IMR-90 (cell line): ENCODE results near the gene CFHR2. TPM values are rescaled to one million over a fixed set of nuclear protein-coding genes. Genes with fewer than 3 reads are reported as not detected.

Source experiments
- ATAC-seq: fragments of 200-7000 bp; cut with Tn5 transposase; 2 replicates; pipeline ENCODE4 v1.9.1; 2020; ENCODE audit warnings: low read depth, mild to moderate bottlenecking, moderate library complexity
- BruUV-seq: library from RNA; stranded (reverse); fragments of 400-500 nt; replicated peaks from 2 replicates; lab custom pipeline; 2021; lab: Mats Ljungman, UMichigan
- CTCF ChIA-PET: fragments of 300-600 bp; formaldehyde crosslinking; extraction: SDS; loops from one replicate; lab custom pipeline; 2021; ENCODE audit warnings: antibody characterized with exemption; lab: Yijun Ruan, JAX
- POLR2A ChIA-PET: fragments of 300-600 bp; sonication (Branson Sonifier 250); formaldehyde crosslinking; loops from one replicate; lab custom pipeline; 2022; ENCODE audit warnings: antibody characterized with exemption; ENCODE audit not compliant: unreplicated experiment; lab: Charles Lee
- DNase-seq: peaks from one replicate; pipeline ENCODE4 v3.0.0; 2013
- H2AFZ ChIP-seq: replicated peaks from 2 replicates; pipeline ENCODE3; 2013; ENCODE audit warnings: low read length, mild to moderate bottlenecking; ENCODE audit not compliant: poor library complexity
- H2AK5ac ChIP-seq: 2 replicates; pipeline ENCODE4 v1.6.1; 2013; ENCODE audit warnings: low read depth, low read length, inconsistent platforms
- H2AK9ac ChIP-seq: replicated peaks from 2 replicates; pipeline ENCODE3; 2013; ENCODE audit warnings: mild to moderate bottlenecking, low read depth, low read length, moderate library complexity; ENCODE audit not compliant: poor library complexity
- H2BK120ac ChIP-seq: 2 replicates; pipeline ENCODE4 v1.6.1; 2013; ENCODE audit warnings: low read depth, low read length, inconsistent platforms
- H2BK15ac ChIP-seq: 3 replicates; pipeline ENCODE4 v1.6.1; 2013; ENCODE audit warnings: low read depth, low read length, inconsistent platforms
- H2BK20ac ChIP-seq: 2 replicates; pipeline ENCODE4 v1.6.1; 2013; ENCODE audit warnings: low read depth, mild to moderate bottlenecking, inconsistent platforms, low read length, moderate library complexity
- H2BK5ac ChIP-seq: 2 replicates; pipeline ENCODE4 v1.6.1; 2013; ENCODE audit warnings: mild to moderate bottlenecking, low read depth, low read length, inconsistent platforms; ENCODE audit not compliant: poor library complexity, severe bottlenecking
- H3K14ac ChIP-seq: replicated peaks from 2 replicates; pipeline ENCODE4 v1.6.1; 2013; ENCODE audit warnings: low read depth, low read length, inconsistent platforms
- H3K18ac ChIP-seq: 2 replicates; pipeline ENCODE4 v1.6.1; 2013; ENCODE audit warnings: low read depth, low read length, control low read depth
- H3K23ac ChIP-seq: 2 replicates; pipeline ENCODE4 v1.6.1; 2013; ENCODE audit warnings: low read depth, low read length, inconsistent platforms
- H3K27ac ChIP-seq: 2 replicates; pipeline ENCODE4 v1.5.1; 2013; ENCODE audit warnings: mild to moderate bottlenecking, control low read depth, low read length; ENCODE audit not compliant: insufficient read depth
- H3K27me3 ChIP-seq: 2 replicates; pipeline ENCODE4 v1.6.1; 2013; ENCODE audit warnings: low read length; ENCODE audit not compliant: control insufficient read depth, insufficient read depth
- H3K36me3 ChIP-seq: 2 replicates; pipeline ENCODE4 v1.6.1; 2013; ENCODE audit warnings: low read length, mixed read lengths; ENCODE audit not compliant: control insufficient read depth, insufficient read depth
- H3K4ac ChIP-seq: 2 replicates; pipeline ENCODE4 v1.6.1; 2013; ENCODE audit warnings: low read depth, low read length, inconsistent platforms
- H3K4me1 ChIP-seq: 2 replicates; pipeline ENCODE4 v1.6.1; 2013; ENCODE audit warnings: low read length, mixed read lengths; ENCODE audit not compliant: control insufficient read depth, insufficient read depth
- H3K4me2 ChIP-seq: 2 replicates; pipeline ENCODE4 v1.6.1; 2013; ENCODE audit warnings: low read depth, mild to moderate bottlenecking, control low read depth, low read length, moderate library complexity
- H3K4me3 ChIP-seq: 2 replicates; pipeline ENCODE4 v1.5.1; 2013; ENCODE audit warnings: low read depth, mild to moderate bottlenecking, control low read depth, low read length, moderate library complexity; ENCODE audit not compliant: insufficient read depth
- H3K56ac ChIP-seq: 2 replicates; pipeline ENCODE4 v1.6.1; 2013; ENCODE audit warnings: low read length, inconsistent platforms; ENCODE audit not compliant: insufficient read depth; ENCODE audit errors: extremely low read depth
- H3K79me1 ChIP-seq, 2 experiments: 2 replicates each; pipeline ENCODE4 v1.6.1; 2013; ENCODE audit warnings: low read length in 2 of 2, inconsistent platforms in 1 of 2, low read depth in 1 of 2
- H3K9ac ChIP-seq: 2 replicates; pipeline ENCODE4 v1.6.1; 2013; ENCODE audit warnings: low read depth, low read length, control low read depth
- H3K9me1 ChIP-seq: 2 replicates; pipeline ENCODE4 v1.6.1; 2013; ENCODE audit warnings: low read length, inconsistent platforms; ENCODE audit not compliant: insufficient read depth
- H3K9me3 ChIP-seq: 2 replicates; pipeline ENCODE4 v1.6.1; 2013; ENCODE audit warnings: low read length; ENCODE audit not compliant: control insufficient read depth, insufficient read depth
- H4K20me1 ChIP-seq: 2 replicates; pipeline ENCODE4 v1.6.1; 2013; ENCODE audit warnings: low read length, inconsistent platforms; ENCODE audit not compliant: insufficient read depth
- H4K5ac ChIP-seq: 2 replicates; pipeline ENCODE4 v1.6.1; 2013; ENCODE audit warnings: mild to moderate bottlenecking, low read depth, low read length, control low read depth
- H4K8ac ChIP-seq, 2 experiments: 2 replicates each; pipeline ENCODE4 v1.6.1; 2013; ENCODE audit warnings: low read depth in 2 of 2, low read length in 2 of 2, control low read depth in 1 of 2, inconsistent platforms in 1 of 2
- H4K91ac ChIP-seq: 2 replicates; pipeline ENCODE4 v1.6.1; 2013; ENCODE audit warnings: low read depth, low read length, inconsistent platforms; ENCODE audit not compliant: insufficient read depth
- FOS ChIP-seq: fragments of 150-350 bp; IDR thresholded peaks from 2 replicates; pipeline ENCODE4 v1.6.1; 2016; ENCODE audit warnings: low read depth, low read length
- MAFK ChIP-seq: IDR thresholded peaks from 2 replicates; pipeline ENCODE4 v1.6.1; 2012; ENCODE audit warnings: low read depth, low read length, improper control_type of control experiment
- WGBS, 2 experiments: methylation state at CpG; one replicate each; pipeline versions ENCODE4 v1.1.5 to v1.1.7; 2013; ENCODE audit warnings: missing lambda C conversion rate in 2 of 2; ENCODE audit not compliant: insufficient read length in 1 of 2; ENCODE audit errors: extremely low coverage in 2 of 2; 5-methylcytosine and 5-hydroxymethylcytosine counted together
- dilution Hi-C: fragments of 300-500 bp; cut with HindIII; formaldehyde crosslinking; loops from one replicate; pipeline ENCODE4 v1.14.3; 2018; ENCODE audit warnings: low sequenced_read_pairs; ENCODE audit not compliant: unreplicated experiment
- in situ Hi-C: fragments of 300-500 bp; cut with MboI; formaldehyde crosslinking; loops from 3 replicates; pipeline ENCODE4 v1.14.3; 2019; ENCODE audit warnings: low sequenced_read_pairs, inconsistent platforms, mixed read lengths
- intact Hi-C: fragments of 100-400 bp; cut with micrococcal nuclease; formaldehyde crosslinking; loops from 2 replicates; pipeline ENCODE4 v1.10.0; 2022
- polyA plus RNA-seq, 3 experiments: library from polyadenylated mRNA; depleted of rRNA; stranded (reverse); fragments of >200 nt; gene quantifications; 2 replicates each; pipeline ENCODE4 v1.2.3, GENCODE V29; 2012; ENCODE audit warnings: low replicate concordance in 1 of 3
- total RNA-seq: library from RNA; depleted of rRNA; stranded (reverse); fragments of >200 nt; gene quantifications from 2 replicates; pipeline ENCODE4 v1.2.3, GENCODE V29; 2012

CFHR2 gene
- total and polyA plus RNA-seq, 2 of the 4 experiments (the other 2 are of a cell fraction), result not detected

DNA sequence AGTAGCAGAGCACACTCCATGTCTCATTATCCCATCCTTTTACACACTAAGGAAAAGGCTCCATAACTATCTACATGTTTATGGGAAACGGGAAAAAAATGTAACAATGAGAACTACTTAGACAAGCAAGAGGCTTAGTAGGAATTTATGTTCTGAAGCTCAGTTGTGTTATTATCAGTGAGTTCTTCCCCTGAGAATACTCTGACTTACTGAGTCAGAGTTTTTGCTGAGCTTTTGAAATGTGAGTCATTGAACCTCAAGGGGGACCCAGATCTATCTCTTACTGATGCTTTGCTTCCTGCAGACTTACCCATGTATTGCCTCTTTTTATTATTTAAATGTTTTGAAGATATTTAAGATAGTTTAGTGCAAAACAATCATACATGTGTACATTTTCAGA, 53.9 kb downstream of the CFHR2 start:
- no peak overlapping the region for H3K27ac ChIP-seq
- in situ Hi-C loops (no loop called here), dilution Hi-C loops (no loop called here), intact Hi-C loops (loop anchor here (2.0 kb wide), 1 partner anchor 23 kb away; no protein-coding TSS in a partner anchor)
- no peak for TF ChIP-seq FOS
- TF ChIP-seq MAFK, result 0 out of 2 replicates have a peak, but pooled peaks have one; percentile 20
- H3K4me3 ChIP-seq, result no peak overlapping the region
- no peaks in the 10 kb centered on the region for H3K9me1 ChIP-seq
- ChIA-PET POLR2A (no interaction called here), CTCF (no interaction called here)
- no peak overlapping the region for H2AFZ ChIP-seq
- no peaks in the 10 kb centered on the region for H4K20me1 ChIP-seq
- no peak overlapping the region for H4K91ac ChIP-seq
- DNase-seq, result peak; percentile 56
- H3K18ac ChIP-seq, result no peak overlapping the region
- H3K4ac ChIP-seq, result no peak overlapping the region
- WGBS, 2 experiments, result no CpG with 5 or more reads among the region's 1 CpG
- no peak overlapping the region for H3K23ac ChIP-seq
- no peak overlapping the region for H2BK20ac ChIP-seq
- peak; percentile 89 for ATAC-seq
- H4K5ac ChIP-seq, result no peak overlapping the region
- no peaks in the 10 kb centered on the region for H3K4me1 ChIP-seq
- BruUV-seq, result no TSS peak
- no peak overlapping the region for H4K8ac ChIP-seq
- no peaks in the 10 kb centered on the region for H3K9me3 ChIP-seq
- no peak overlapping the region for H3K4me2 ChIP-seq
- no peak overlapping the region for H3K14ac ChIP-seq
- no peaks in the 10 kb centered on the region for H3K27me3 ChIP-seq
- no peaks in the 10 kb centered on the region for H3K36me3 ChIP-seq
- H3K79me1 ChIP-seq, result no peaks in the 10 kb centered on the region
- no peak overlapping the region for H2AK5ac ChIP-seq
- H2AK9ac ChIP-seq, result no peak overlapping the region
- H2BK15ac ChIP-seq, result no peak overlapping the region
- no peak overlapping the region for H2BK120ac ChIP-seq
- H2BK5ac ChIP-seq, result no peak overlapping the region
- H3K9ac ChIP-seq, result no peak overlapping the region
- H3K56ac ChIP-seq, result no peak overlapping the region
